ENCODE measurements around the gene H6PD.

- TF ChIP-seq EZH2 (IDR thresholded peaks at IDR 0.05; ENCODE audit: borderline replicate concordance, low read depth, low read length, severe bottlenecking) = no peak
- no peak for TF ChIP-seq CTCF (IDR thresholded peaks at IDR 0.05; ENCODE audit: extremely low read depth in 1 of 2, insufficient read depth in 1 of 2, low read depth in 1 of 2, low read length in 2 of 2)
- no peak for TF ChIP-seq POLR2A (IDR thresholded peaks at IDR 0.05; ENCODE audit: low read depth, low read length)
- TF ChIP-seq POLR2AphosphoS5 (IDR thresholded peaks at IDR 0.05; ENCODE audit: insufficient read depth, low read depth, low read length) = no peak
- TF ChIP-seq, protein P1, sequence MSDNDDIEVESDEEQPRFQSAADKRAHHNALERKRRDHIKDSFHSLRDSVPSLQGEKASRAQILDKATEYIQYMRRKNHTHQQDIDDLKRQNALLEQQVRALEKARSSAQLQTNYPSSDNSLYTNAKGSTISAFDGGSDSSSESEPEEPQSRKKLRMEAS (IDR thresholded peaks at IDR 0.05; ENCODE audit: insufficient read depth, insufficient read length) = no peak
- no peak for TF ChIP-seq FOS (IDR thresholded peaks at IDR 0.05; ENCODE audit: borderline replicate concordance, insufficient read depth, low read length)
- no peak for TF ChIP-seq JUN (IDR thresholded peaks at IDR 0.05; ENCODE audit: borderline replicate concordance, insufficient read depth, insufficient read length, low read depth)
Observed at GRCh38 chr1:9207086-9207485, 27.5 kb upstream of the H6PD start.
